Stimulated activated CD8-positive, alpha-beta memory T cell treated with anti-CD3 and anti-CD28 coated beads, Interleukin-15, amount 100 ng/mL, for 24 hours (primary cell): ENCODE measurements around the gene GALNT18.

ENCODE experiments used
- DNase-seq: peaks from one replicate; pipeline ENCODE4 v3.0.0-alpha.2; 2020; ENCODE audit warnings: low read depth

GALNT18 gene

DNA sequence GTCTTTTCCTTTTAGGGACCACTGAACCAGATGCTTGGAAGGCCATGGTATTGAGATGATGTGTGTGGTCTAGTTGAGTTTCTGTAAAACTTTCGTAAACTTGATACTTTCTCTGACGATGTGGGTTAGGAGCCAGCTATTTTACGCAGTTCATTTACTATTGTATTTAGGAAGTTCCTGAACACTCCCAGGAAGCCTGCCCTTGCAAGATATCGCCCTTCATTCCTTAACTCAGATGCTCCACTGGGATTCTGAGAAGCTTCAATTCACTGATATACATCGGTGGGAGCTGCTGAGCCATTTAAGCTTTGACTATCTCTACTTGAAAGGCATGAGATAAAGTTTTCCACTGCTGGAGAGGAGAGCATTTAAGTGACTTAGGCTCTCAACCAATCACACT is 390.0 kb downstream of the GALNT18 start:
- DNase-seq = no peak

DNA sequence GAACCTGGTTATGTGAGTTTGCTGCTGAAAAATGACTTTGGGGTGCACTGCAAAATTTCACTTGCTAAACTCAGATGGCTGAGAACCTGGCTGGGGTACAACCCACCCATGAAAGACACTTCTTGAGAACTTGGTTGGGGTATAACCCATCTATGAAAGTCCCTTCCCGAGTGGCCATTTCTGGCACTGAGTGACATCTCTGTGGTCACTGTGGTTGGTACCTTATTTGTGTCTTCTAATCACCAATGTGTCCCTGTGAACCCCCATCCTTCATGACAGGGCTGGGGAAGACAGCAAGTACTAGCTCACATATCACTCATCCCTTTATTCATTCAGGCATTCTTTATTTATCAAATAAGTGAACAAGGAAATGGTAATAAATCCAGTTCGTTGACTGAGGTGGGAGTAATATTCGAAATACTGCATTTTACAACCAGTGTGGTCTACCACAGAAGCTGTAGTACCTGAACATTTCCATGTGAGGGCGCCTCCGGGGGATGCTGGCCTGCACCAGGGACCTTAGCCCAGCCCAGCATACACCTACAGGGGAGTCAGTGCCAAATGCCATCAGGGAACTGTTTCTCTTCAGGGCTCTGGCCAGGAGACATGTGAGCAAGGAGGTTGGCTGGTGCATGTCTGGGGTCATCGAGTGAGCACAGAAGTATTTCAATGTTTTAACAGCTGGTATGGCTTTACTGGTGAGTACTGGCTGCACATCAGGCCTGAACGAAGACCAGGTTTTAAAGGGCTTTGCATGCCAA is 390.8 kb downstream of the GALNT18 start:
- no peak for DNase-seq

DNA sequence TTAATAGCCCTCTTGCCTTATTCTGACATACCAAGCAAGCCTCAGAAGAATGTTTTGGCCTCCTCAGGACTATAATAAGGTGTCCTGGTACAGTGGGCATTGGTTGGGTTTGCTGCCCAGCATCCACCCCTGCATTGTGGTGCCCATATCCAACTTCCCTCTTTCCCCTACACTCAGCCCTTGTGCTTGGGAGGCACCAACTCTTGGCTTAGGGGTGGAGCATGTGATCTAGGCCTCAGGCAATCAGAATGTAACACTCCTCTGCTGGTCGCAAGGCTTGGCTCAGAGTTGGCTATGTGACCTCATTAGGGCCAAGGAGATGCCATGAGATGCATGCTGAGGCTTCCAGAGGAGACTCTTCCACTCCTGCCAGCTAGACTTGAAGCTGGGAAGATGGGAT is 391.7 kb downstream of the GALNT18 start:
- DNase-seq = no peak

GRCh38 chr11:11229647-11230046 is 392.2 kb downstream of the GALNT18 start:
- DNase-seq = no peak

- DNase-seq = no peak
Measured at GRCh38 chr11:11227296-11228085, 394.3 kb downstream of the GALNT18 start.
